ENCODE results near the gene MYRF.
A peak's percentile ranks its signal among the peaks of the same experiment; 100 is the strongest.

The MYRF gene

DNA sequence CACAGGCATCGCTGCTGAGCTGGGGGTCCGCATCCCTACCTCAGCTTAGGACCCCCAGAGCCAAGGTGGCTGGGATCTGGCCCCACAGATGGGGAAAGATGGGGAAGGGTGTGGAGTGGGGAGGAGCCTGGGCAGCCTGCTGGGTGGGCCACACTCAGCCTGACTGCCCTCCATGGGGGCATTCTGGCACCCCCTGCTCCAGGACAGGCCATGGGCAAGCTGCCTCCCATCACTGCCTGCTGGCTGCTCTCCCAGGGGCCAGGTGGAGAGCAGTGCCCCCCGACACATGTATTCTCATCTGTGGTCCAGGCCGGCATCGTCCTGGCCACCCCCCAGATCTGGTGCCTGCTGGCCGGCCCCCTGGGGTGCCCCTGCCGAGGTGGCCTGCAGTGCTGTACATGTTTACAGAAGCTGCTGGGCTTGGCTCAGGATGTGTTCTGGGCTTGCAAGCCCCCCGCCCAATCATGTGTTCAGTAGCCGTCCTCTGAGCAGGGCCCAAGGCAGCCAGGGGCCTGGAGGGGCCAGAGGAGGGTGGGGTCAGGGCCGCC is 7.8 kb upstream of the MYRF start:
- H3K4me3 ChIP-seq (ENCODE audit: low read depth, low read length): no peak overlapping the region
- no peak for DNase-seq
- H3K9me3 ChIP-seq: no peaks in the 10 kb centered on the region
- no peaks in the 10 kb centered on the region for H3K36me3 ChIP-seq
- TF ChIP-seq, protein P1, sequence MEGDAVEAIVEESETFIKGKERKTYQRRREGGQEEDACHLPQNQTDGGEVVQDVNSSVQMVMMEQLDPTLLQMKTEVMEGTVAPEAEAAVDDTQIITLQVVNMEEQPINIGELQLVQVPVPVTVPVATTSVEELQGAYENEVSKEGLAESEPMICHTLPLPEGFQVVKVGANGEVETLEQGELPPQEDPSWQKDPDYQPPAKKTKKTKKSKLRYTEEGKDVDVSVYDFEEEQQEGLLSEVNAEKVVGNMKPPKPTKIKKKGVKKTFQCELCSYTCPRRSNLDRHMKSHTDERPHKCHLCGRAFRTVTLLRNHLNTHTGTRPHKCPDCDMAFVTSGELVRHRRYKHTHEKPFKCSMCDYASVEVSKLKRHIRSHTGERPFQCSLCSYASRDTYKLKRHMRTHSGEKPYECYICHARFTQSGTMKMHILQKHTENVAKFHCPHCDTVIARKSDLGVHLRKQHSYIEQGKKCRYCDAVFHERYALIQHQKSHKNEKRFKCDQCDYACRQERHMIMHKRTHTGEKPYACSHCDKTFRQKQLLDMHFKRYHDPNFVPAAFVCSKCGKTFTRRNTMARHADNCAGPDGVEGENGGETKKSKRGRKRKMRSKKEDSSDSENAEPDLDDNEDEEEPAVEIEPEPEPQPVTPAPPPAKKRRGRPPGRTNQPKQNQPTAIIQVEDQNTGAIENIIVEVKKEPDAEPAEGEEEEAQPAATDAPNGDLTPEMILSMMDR (IDR thresholded peaks at IDR 0.05; ENCODE audit: low read depth, low read length): no peak
- H3K27me3 ChIP-seq: no peaks in the 10 kb centered on the region
- H3K4me1 ChIP-seq: no peaks in the 10 kb centered on the region; the same call in 1 of the 2 replicates

DNA sequence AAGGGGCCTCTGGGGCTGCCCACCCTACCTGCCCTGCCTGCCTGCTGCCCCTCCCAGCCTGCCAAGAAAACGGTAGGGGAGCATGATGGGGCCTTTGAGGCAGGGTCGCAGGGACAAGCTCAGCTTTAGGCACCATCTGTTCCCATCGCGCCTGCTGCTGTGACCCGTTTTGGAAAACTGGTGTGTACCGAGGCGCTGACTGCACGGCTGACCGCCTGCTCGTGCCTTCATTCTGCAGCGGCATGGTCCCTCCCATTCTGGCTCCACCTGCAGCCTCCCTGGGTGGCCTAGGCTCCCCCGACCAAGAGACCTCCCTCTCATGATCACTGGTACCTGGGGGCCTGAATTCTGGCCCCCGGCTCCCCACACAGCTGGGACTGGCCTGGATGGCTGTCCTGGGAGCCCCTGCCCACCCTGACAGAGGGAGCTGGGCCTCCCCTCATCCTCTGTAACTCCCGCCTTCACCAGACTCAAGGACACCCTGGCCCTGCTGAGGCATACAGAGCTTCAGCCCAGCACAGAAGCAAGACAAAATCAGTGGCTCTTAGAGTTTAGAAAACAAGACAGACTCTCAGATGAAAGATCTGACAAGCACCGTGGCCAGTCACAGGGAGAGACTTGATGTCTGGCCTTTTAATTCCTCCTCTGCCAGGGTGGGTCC is 6.5 kb upstream of the MYRF start:
- DNase-seq: no peak
- no peak overlapping the region for H3K4me3 ChIP-seq (ENCODE audit: low read depth, low read length)
- H3K4me1 ChIP-seq: no peaks in the 10 kb centered on the region; the same call in 1 of the 2 replicates
- H3K9me3 ChIP-seq: no peaks in the 10 kb centered on the region
- H3K36me3 ChIP-seq: no peaks in the 10 kb centered on the region
- no peaks in the 10 kb centered on the region for H3K27me3 ChIP-seq
- TF ChIP-seq, protein P1 (IDR thresholded peaks at IDR 0.05; ENCODE audit: low read depth, low read length): no peak

DNA sequence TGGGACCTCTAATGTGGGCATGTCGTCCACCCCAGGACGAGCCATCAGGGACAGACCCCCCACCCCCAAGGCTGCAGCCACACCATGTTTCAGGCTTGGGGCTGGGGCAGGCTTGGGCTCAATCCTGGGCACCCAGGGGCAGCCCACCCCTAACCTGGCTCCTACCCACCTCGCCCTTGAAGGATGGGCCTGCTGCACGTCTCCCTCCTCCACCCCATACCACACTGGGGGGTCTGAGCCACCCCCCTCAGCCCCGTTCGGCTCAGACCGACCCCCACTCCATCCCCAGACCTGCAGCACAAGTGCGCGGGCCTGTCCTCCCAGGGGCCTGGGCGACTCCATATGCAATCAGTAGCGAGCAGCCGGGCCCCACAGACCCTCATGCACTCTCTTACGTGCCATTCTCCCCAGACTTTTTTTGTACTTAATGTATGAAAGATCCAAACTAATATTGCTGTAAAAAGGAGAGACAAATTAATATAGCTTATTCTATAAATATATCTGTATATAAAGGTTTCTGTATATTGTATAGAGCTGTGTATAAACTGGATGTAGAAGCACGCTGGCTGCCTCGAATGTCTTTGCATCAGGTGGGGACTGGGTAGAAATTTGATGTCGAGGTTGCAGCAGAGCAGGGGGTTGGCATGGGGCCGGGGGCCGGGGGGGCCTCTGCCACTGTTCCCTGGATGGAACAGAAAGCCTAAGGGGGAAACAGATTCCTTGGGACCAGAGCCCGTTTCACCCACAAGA is 5.8 kb upstream of the MYRF start:
- Histone ChIP-seq H3K9me3 (no peaks in the 10 kb centered on the region), H3K27me3 (no peaks in the 10 kb centered on the region), H3K36me3 (no peaks in the 10 kb centered on the region), H3K4me3 (ENCODE audit: low read depth, low read length) (no peak overlapping the region), H3K4me1 (no peaks in the 10 kb centered on the region; the same call in 1 of the 2 replicates)
- TF ChIP-seq, protein P1 (IDR thresholded peaks at IDR 0.05; ENCODE audit: low read depth, low read length): no peak
- no peak for DNase-seq

DNA sequence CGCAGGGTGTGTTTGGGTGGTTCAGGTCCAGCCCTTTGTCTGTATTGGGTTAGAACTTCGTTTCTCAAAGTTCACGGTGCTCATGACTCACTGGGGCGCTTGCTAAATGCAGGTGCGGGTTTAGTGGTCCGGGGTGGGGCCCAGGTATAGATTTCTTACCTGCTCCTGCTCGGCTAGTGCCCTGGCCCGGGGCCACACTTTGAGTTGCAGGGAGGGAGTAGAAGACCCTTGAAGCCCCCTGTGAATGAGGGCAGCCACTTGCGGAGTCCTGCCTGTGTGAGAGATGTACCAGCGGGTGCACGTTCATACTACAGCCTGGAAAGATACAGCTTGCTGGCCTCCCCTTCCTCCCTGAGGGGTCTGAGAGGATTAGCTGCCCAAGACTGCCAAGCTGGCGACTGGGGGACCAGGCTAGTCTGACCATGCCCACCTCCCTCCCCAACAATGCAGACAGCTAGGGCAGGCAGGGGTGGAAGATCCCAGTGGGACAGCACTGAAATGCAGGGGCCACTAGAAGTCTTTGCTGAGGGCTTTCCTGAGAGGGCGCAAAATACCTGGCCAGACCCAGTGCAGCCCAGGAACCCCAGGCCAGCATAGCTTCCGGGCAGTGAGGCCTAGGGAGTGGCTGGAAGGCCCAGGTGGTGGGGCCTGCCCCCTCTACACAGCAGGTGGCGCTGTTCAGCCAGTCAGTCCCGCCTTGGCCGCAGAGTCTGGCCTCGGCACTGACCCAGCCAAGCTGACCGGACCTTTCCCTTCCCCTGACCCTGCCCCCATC is 5.1 kb upstream of the MYRF start:
- Histone ChIP-seq H3K4me3 (ENCODE audit: low read depth, low read length) (no peak overlapping the region), H3K4me1 (no peaks in the 10 kb centered on the region; the same call in 1 of the 2 replicates), H3K9me3 (no peaks in the 10 kb centered on the region), H3K27me3 (no peaks in the 10 kb centered on the region), H3K36me3 (no peaks in the 10 kb centered on the region)
- TF ChIP-seq, protein P1 (IDR thresholded peaks at IDR 0.05; ENCODE audit: low read depth, low read length): peak; percentile 72
- DNase-seq: peak; percentile 67

DNA sequence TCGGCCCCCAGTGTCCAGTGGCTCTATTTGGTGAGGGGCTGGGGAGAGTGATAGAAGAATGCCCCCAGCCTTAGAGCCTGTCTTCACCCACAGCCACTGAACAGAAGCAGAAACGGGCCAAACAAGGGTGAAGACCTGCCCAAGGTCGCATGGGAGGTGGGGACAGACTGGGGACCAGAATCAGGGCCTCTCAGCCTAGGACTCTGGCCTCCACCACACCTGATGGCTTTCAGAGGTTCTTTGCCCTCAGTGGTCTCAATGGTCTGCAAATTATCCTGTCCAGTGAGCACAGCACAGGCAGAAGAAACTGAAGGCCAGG is 4.5 kb upstream of the MYRF start:
- no peaks in the 10 kb centered on the region; the same call in 1 of the 2 replicates for H3K4me1 ChIP-seq
- DNase-seq: no peak
- no peaks in the 10 kb centered on the region for H3K9me3 ChIP-seq
- H3K36me3 ChIP-seq: no peaks in the 10 kb centered on the region
- H3K27me3 ChIP-seq: no peaks in the 10 kb centered on the region
- H3K4me3 ChIP-seq (ENCODE audit: low read depth, low read length): no peak overlapping the region
- TF ChIP-seq, protein P1 (IDR thresholded peaks at IDR 0.05; ENCODE audit: low read depth, low read length): no peak
